Karpas-422 (cell line): ENCODE measurements around the gene ZC2HC1B. TPM values are rescaled to one million over a fixed set of nuclear protein-coding genes. Genes with fewer than 3 reads are reported as not detected.

ENCODE experiments used
- DNase-seq: peaks from one replicate; pipeline ENCODE4 v3.0.0-alpha.2; 2015
- H2AFZ ChIP-seq: fragments of 200-600 bp; sonication (generic); 2 replicates; pipeline ENCODE4 v1.6.1; 2014; ENCODE audit warnings: antibody characterized with exemption, low read length, mixed read lengths
- H3K27ac ChIP-seq: fragments of 200-600 bp; sonication (generic); 2 replicates; pipeline ENCODE4 v1.5.1; 2014; ENCODE audit warnings: mild to moderate bottlenecking, low read length, moderate library complexity
- H3K27me3 ChIP-seq: fragments of 200-600 bp; sonication (generic); 2 replicates; pipeline ENCODE4 v1.6.1; 2014; ENCODE audit warnings: low read length, mixed read lengths
- H3K36me3 ChIP-seq: fragments of 200-600 bp; sonication (generic); 2 replicates; pipeline ENCODE4 v1.6.1; 2014; ENCODE audit warnings: low read length, mixed read lengths; ENCODE audit not compliant: insufficient read depth
- H3K4me1 ChIP-seq: fragments of 200-600 bp; sonication (generic); 2 replicates; pipeline ENCODE4 v1.6.1; 2014; ENCODE audit warnings: mild to moderate bottlenecking, low read length, mixed read lengths
- H3K4me2 ChIP-seq: fragments of 200-600 bp; sonication (generic); 2 replicates; pipeline ENCODE4 v1.6.1; 2014; ENCODE audit warnings: low read length, low read depth, mild to moderate bottlenecking; ENCODE audit not compliant: poor library complexity, severe bottlenecking
- H3K4me3 ChIP-seq: fragments of 200-600 bp; sonication (generic); 2 replicates; pipeline ENCODE4 v1.5.1; 2014; ENCODE audit warnings: mild to moderate bottlenecking, antibody characterized with exemption, low read length, mixed read lengths
- H3K79me2 ChIP-seq: fragments of 200-600 bp; sonication (generic); 2 replicates; pipeline ENCODE4 v1.6.1; 2014; ENCODE audit warnings: mild to moderate bottlenecking, low read length, mixed read lengths
- H3K9ac ChIP-seq: fragments of 200-600 bp; sonication (generic); 2 replicates; pipeline ENCODE4 v1.6.0; 2014; ENCODE audit warnings: low read length
- H3K9me2 ChIP-seq: fragments of 200-600 bp; sonication (generic), shearing (Covaris generic); replicated peaks from 2 replicates; pipeline ENCODE4 v1.6.0; 2014; ENCODE audit warnings: mild to moderate bottlenecking, low read length, moderate library complexity; ENCODE audit not compliant: insufficient read depth
- H3K9me3 ChIP-seq: fragments of 300-700, 200-600 bp; sonication (generic); 2 replicates; pipeline ENCODE4 v1.6.1; 2014; ENCODE audit warnings: low read length, mixed read lengths
- H4K20me1 ChIP-seq: fragments of 200-600 bp; sonication (generic); 2 replicates; pipeline ENCODE4 v1.6.1; 2014; ENCODE audit warnings: mild to moderate bottlenecking, antibody characterized with exemption, low read length, low read depth; ENCODE audit not compliant: insufficient read depth
- total RNA-seq: library from RNA; depleted of rRNA; stranded (reverse); fragments of >200 nt; shearing (Covaris generic); gene quantifications from 2 replicates; pipeline ENCODE4 v1.2.3, GENCODE V29; 2014; ENCODE audit warnings: low replicate concordance

The ZC2HC1B gene
- total RNA-seq, 1 experiment from 2014 or later = not detected

DNA sequence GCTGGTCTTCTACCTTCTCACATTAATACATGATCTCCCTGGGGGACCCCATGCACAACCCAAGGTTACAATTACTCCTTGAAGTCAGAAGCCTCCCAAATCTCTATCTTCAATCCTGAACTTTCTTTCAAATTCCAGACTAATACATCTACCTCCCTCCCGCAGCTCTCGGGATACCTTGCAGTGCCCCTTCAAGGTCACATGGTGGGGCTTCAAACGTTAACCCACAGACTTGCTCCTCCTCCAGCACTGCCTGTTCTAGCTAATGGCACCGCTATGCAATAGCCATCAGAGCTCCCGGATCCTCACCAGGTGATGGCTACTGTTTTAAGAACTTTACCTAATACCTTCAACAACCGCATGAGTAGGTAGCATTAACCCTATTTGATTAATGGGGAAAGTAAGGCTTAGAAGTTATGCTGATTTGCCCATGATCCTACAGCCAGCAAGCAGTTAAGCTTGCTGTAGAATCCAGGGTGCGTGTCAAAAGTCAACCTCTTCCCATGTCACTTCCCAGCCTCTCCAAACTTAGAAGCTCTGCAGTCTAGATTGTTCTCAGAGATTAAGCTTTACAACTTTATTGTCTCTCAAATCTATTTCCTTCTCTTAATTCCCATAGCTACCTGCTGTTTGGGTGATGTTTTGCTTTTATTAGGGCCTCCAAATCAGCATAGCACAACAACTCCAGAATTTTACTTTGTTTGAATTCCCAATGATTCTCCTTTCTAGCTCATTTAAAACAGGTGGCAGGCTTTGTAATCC is 99.1 kb downstream of the ZC2HC1B start:
- Histone ChIP-seq H4K20me1 (no peaks in the 10 kb centered on the region), H3K9me2 (no peaks in the 10 kb centered on the region), H3K4me3 (no peak overlapping the region), H3K27me3 (no peaks in the 10 kb centered on the region), H3K27ac (no peak overlapping the region), H2AFZ (no peak overlapping the region), H3K79me2 (no peaks in the 10 kb centered on the region), H3K9me3 (no peaks in the 10 kb centered on the region), H3K4me1 (no peaks in the 10 kb centered on the region), H3K9ac (no peak overlapping the region), H3K4me2 (no peak overlapping the region), H3K36me3 (no peaks in the 10 kb centered on the region)
- DNase-seq = no peak

- H2AFZ ChIP-seq = no peak overlapping the region
- no peaks in the 10 kb centered on the region for H3K9me3 ChIP-seq
- no peak overlapping the region for H3K4me3 ChIP-seq
- no peaks in the 10 kb centered on the region for H3K36me3 ChIP-seq
- DNase-seq = no peak
- no peaks in the 10 kb centered on the region for H4K20me1 ChIP-seq
- H3K27ac ChIP-seq = no peak overlapping the region
- no peaks in the 10 kb centered on the region for H3K27me3 ChIP-seq
- no peaks in the 10 kb centered on the region for H3K9me2 ChIP-seq
- no peak overlapping the region for H3K9ac ChIP-seq
- H3K79me2 ChIP-seq = no peaks in the 10 kb centered on the region
- H3K4me1 ChIP-seq = no peaks in the 10 kb centered on the region
- no peak overlapping the region for H3K4me2 ChIP-seq
Observed at GRCh38 chr6:143964674-143965081, 100.4 kb downstream of the ZC2HC1B start.

DNA sequence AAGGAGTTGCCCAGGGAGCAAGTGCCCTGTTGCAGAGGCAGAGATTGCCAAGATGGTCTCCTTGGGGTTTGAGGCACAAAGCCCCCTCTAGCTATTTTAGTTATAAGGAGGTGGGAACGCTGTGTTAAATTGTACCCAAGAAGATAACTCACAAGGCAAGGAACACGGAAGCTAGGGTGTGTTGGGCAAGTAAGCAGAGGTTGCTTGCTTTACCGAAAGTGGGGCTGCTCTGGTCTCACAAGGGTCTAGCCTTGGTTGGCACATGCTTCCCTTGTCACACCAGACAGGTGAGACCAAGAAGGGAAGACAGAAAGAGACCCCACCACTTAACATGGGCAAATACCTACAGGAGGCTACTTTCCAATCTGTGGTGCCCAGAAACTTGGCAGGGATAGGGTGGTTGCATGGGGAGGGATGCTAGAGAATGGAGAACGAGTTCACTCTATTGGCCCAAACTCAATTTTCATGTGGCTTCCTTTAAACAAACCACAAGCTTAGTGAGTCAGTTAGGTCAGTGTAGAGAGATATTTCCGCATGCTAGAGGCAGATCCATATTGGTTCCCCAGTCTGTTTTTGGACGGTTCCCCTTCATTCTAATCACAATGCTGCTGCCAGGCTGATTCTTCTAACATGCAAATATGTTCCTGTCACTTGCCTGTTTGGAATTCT is 101.4 kb downstream of the ZC2HC1B start:
- Histone ChIP-seq H3K27me3 (no peaks in the 10 kb centered on the region), H2AFZ (no peak overlapping the region), H4K20me1 (no peaks in the 10 kb centered on the region), H3K9me2 (no peaks in the 10 kb centered on the region), H3K9me3 (no peaks in the 10 kb centered on the region), H3K4me1 (no peaks in the 10 kb centered on the region), H3K4me3 (no peak overlapping the region), H3K27ac (no peak overlapping the region), H3K9ac (no peak overlapping the region), H3K79me2 (no peaks in the 10 kb centered on the region), H3K36me3 (no peaks in the 10 kb centered on the region), H3K4me2 (no peak overlapping the region)
- no peak for DNase-seq

DNA sequence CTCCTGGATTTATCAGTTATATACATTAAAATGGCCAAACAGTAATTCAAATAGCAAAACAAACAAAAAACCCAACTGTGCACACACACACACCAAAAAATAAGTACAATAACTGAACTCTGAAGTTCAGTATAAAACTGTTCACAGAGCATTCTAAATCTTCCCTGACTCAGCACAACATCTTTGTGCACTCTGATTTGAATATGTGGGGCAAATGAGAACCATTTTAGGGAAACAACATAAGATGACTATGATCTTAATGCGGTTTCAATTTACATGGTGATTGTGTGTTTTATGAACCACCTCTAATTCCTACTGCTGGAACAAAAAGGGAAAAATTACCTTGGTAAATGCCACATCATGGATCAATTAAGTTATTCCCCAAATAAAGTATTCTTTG is 102.0 kb downstream of the ZC2HC1B start:
- no peaks in the 10 kb centered on the region for H4K20me1 ChIP-seq
- no peak overlapping the region for H3K4me2 ChIP-seq
- H3K9ac ChIP-seq = no peak overlapping the region
- no peaks in the 10 kb centered on the region for H3K9me2 ChIP-seq
- H2AFZ ChIP-seq = no peak overlapping the region
- H3K36me3 ChIP-seq = no peaks in the 10 kb centered on the region
- no peaks in the 10 kb centered on the region for H3K9me3 ChIP-seq
- no peaks in the 10 kb centered on the region for H3K4me1 ChIP-seq
- H3K27me3 ChIP-seq = no peaks in the 10 kb centered on the region
- no peak for DNase-seq
- H3K4me3 ChIP-seq = no peak overlapping the region
- H3K79me2 ChIP-seq = no peaks in the 10 kb centered on the region
- no peak overlapping the region for H3K27ac ChIP-seq

- Histone ChIP-seq H3K79me2 (no peaks in the 10 kb centered on the region), H3K36me3 (no peaks in the 10 kb centered on the region), H3K9me2 (no peaks in the 10 kb centered on the region), H2AFZ (no peak overlapping the region), H3K4me2 (no peak overlapping the region), H3K4me1 (no peaks in the 10 kb centered on the region), H3K9ac (no peak overlapping the region), H4K20me1 (no peaks in the 10 kb centered on the region), H3K9me3 (no peaks in the 10 kb centered on the region), H3K4me3 (no peak overlapping the region), H3K27me3 (no peaks in the 10 kb centered on the region), H3K27ac (no peak overlapping the region)
- no peak for DNase-seq
Observed at GRCh38 chr6:143967706-143968376, 103.6 kb downstream of the ZC2HC1B start.

- Histone ChIP-seq H3K9me3 (no peaks in the 10 kb centered on the region), H3K27me3 (no peaks in the 10 kb centered on the region), H3K79me2 (no peaks in the 10 kb centered on the region), H3K27ac (no peak overlapping the region), H3K9me2 (no peaks in the 10 kb centered on the region), H3K4me3 (no peak overlapping the region), H3K4me2 (no peak overlapping the region), H3K4me1 (no peaks in the 10 kb centered on the region), H4K20me1 (no peaks in the 10 kb centered on the region), H2AFZ (no peak overlapping the region), H3K36me3 (no peaks in the 10 kb centered on the region), H3K9ac (no peak overlapping the region)
- DNase-seq = no peak
Observed at GRCh38 chr6:143969077-143969476, 104.8 kb downstream of the ZC2HC1B start.

GRCh38 chr6:143970456-143971218 is 106.4 kb downstream of the ZC2HC1B start:
- Histone ChIP-seq H3K27me3 (no peaks in the 10 kb centered on the region), H3K9ac (no peak overlapping the region), H3K9me2 (no peaks in the 10 kb centered on the region), H3K4me3 (no peak overlapping the region), H3K4me1 (no peaks in the 10 kb centered on the region), H3K79me2 (no peaks in the 10 kb centered on the region), H3K4me2 (no peak overlapping the region), H2AFZ (no peak overlapping the region), H3K9me3 (no peaks in the 10 kb centered on the region), H4K20me1 (no peaks in the 10 kb centered on the region), H3K36me3 (no peaks in the 10 kb centered on the region), H3K27ac (no peak overlapping the region)
- no peak for DNase-seq
